Measurements from ENCODE around the gene UCK2. TPM values are rescaled to one million over a fixed set of nuclear protein-coding genes. Genes with fewer than 3 reads are reported as not detected.

Gene UCK2
- total and polyA plus RNA-seq, 2 of the 8 experiments (the other 6 are each of a cell fraction or from before 2014, with no cell fraction given): 103 to 109 TPM

DNA sequence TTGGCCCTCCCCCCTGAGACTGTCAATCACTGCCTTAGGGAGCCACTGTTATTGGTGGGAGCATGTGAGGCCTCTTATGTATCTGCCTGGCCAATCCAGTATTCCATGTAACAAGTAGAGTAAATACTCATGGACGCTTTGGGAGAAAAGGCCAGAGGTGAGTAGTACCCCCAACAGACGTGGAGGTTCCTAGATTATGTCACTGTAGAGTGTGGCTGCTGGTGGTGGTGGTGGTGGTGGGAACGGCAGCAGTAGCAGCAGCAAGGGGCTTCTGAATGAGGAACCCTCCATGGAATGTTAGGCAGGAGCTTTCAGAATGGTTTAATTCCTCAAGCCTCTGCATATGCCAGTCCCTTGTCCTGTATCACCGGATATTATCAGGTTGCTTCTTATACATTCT is 118.5 kb downstream of the UCK2 start:
- DNase-seq (ENCODE audit: low read depth in 1 of 2, low spot score in 2 of 2): no peak
- H2AFZ ChIP-seq (ENCODE audit: low read length): no peak overlapping the region
- no peaks in the 10 kb centered on the region for H3K79me1 ChIP-seq (ENCODE audit: low read depth, low read length)
- no peaks in the 10 kb centered on the region for H3K23me2 ChIP-seq (ENCODE audit: low read depth, low read length)
- H2BK20ac ChIP-seq (ENCODE audit: low read length): no peak overlapping the region
- TF ChIP-seq CHD2 (IDR thresholded peaks at IDR 0.05; ENCODE audit: low read length) (no peak), ATF2 (IDR thresholded peaks at IDR 0.05; ENCODE audit: low read length) (no peak), KDM1A (IDR thresholded peaks at IDR 0.05; ENCODE audit: borderline replicate concordance, low read length) (no peak), BCL11A (IDR thresholded peaks at IDR 0.05; ENCODE audit: low read depth in 2 of 2, low read length in 2 of 2) (no peak), NRF1 (IDR thresholded peaks at IDR 0.05; ENCODE audit: low read depth, low read length) (no peak), CEBPB (IDR thresholded peaks at IDR 0.05; ENCODE audit: low read depth, low read length) (no peak), POU5F1 (IDR thresholded peaks at IDR 0.05; ENCODE audit: low read depth, low read length) (no peak), SIRT6 (IDR thresholded peaks at IDR 0.05; ENCODE audit: low read length) (no peak), RNF2 (IDR thresholded peaks at IDR 0.05; ENCODE audit: borderline replicate concordance, low read depth, low read length, missing control alignments, poor library complexity, severe bottlenecking) (no peak), KDM4A (IDR thresholded peaks at IDR 0.05; ENCODE audit: low read depth, low read length, severe bottlenecking) (no peak), HDAC2 (IDR thresholded peaks at IDR 0.05; ENCODE audit: borderline replicate concordance in 1 of 2, low read depth in 2 of 2, low read length in 2 of 2) (no peak), RXRA (IDR thresholded peaks at IDR 0.05; ENCODE audit: insufficient read depth, low read depth, low read length) (no peak)
- H3K14ac ChIP-seq (ENCODE audit: insufficient read length): no peak overlapping the region
- no peaks in the 10 kb centered on the region; a peak in 1 of 7 replicates for H3K27me3 ChIP-seq (replicated peaks in 1 of 4; ENCODE audit: control insufficient read depth in 3 of 4, extremely low read depth in 1 of 4, insufficient read depth in 3 of 4, low read length in 3 of 4)
- FAIRE-seq: no peak
- no peaks in the 10 kb centered on the region for H3K9me3 ChIP-seq (ENCODE audit: insufficient read depth in 2 of 2, low read depth in 1 of 2, low read length in 1 of 2)
- POLR2A ChIA-PET (ENCODE audit: partially characterized antibody): no interaction called here
- H2BK15ac ChIP-seq (ENCODE audit: low read length): no peak overlapping the region
- H2BK12ac ChIP-seq (ENCODE audit: low read depth, low read length): no peak overlapping the region
- H3K4me3 ChIP-seq (ENCODE audit: extremely low read depth in 1 of 4, insufficient read depth in 2 of 4, low read depth in 3 of 4, low read length in 4 of 4): no peak overlapping the region
- no peak overlapping the region for H3K4ac ChIP-seq (replicated peaks; ENCODE audit: insufficient read length, low read depth, low read length)
- no peak overlapping the region for H4K5ac ChIP-seq (ENCODE audit: insufficient read length, low read depth, low read length)
- no peak overlapping the region for H3K23ac ChIP-seq (ENCODE audit: insufficient read length)
- no peak overlapping the region for H3K9ac ChIP-seq (replicated peaks in 1 of 4; ENCODE audit: extremely low read depth in 1 of 4, low read depth in 3 of 4, low read length in 3 of 4)
- H3K4me2 ChIP-seq (ENCODE audit: insufficient read depth in 1 of 2, low read depth in 2 of 2, low read length in 2 of 2): no peak overlapping the region
- CTCF ChIA-PET (ENCODE audit: partially characterized antibody): interaction anchor here (1.3 to 2.7 kb wide), 3 partner anchors 16 to 487 kb away, joined by 4 to 9 read pairs (median 7); no protein-coding TSS in a partner anchor
- H2BK5ac ChIP-seq (ENCODE audit: low read depth, low read length): no peak overlapping the region
- H3K27ac ChIP-seq (ENCODE audit: low read depth, low read length): no peak overlapping the region
- no peak overlapping the region for H3K56ac ChIP-seq (replicated peaks; ENCODE audit: insufficient read length, low read depth, low read length)
- H3K18ac ChIP-seq (ENCODE audit: extremely low read depth, low read length): no peak overlapping the region
- no peak overlapping the region for H4K91ac ChIP-seq (replicated peaks; ENCODE audit: insufficient read length, low read length)
- peaks cover 0 to 2% of the 10 kb centered on the region in 2 experiments for H4K20me1 ChIP-seq (replicated peaks in 1 of 2; ENCODE audit: control insufficient read depth in 1 of 2, insufficient read depth in 2 of 2, low read length in 2 of 2)
- H2AK5ac ChIP-seq (ENCODE audit: low read depth, low read length): no peak overlapping the region
- WGBS, 2 experiments (ENCODE audit: extremely low coverage in 1 of 2, insufficient coverage in 1 of 2, insufficient read length in 1 of 2, insufficient replicate concordance in 2 of 2, low coverage in 1 of 2, low lambda C conversion rate in 2 of 2, missing lambda C conversion rate in 1 of 2): 86% methylated on average over 4 of the region's 4 CpGs; no CpG with 5 or more reads in 1 of the 2 experiments
- H4K8ac ChIP-seq (ENCODE audit: extremely low read depth, insufficient read depth, low read length): no peak overlapping the region
- H3K79me2 ChIP-seq (ENCODE audit: control insufficient read depth in 1 of 2, insufficient read depth in 2 of 2, low read length in 2 of 2): no peaks in the 10 kb centered on the region
- H3K36me3 ChIP-seq (ENCODE audit: control insufficient read depth in 2 of 4, insufficient read depth in 4 of 4, low read length in 3 of 4): no peaks in the 10 kb centered on the region
- peaks cover 0 to 10% (median 4%) of the 10 kb centered on the region in 4 experiments; a peak in 2 of 7 replicates for H3K4me1 ChIP-seq (replicated peaks in 1 of 4; ENCODE audit: control insufficient read depth in 3 of 4, insufficient read depth in 4 of 4, low read length in 3 of 4)
- no peak overlapping the region for H2BK120ac ChIP-seq (replicated peaks; ENCODE audit: low read depth, low read length)

Measured in H1 (cell line).